ENCODE data around the gene NUPR1. TPM values are rescaled to one million over a fixed set of nuclear protein-coding genes. Genes with fewer than 3 reads are reported as not detected.

Gene NUPR1
- total RNA-seq, 1 donor from 2014 or later, result not detected

DNA sequence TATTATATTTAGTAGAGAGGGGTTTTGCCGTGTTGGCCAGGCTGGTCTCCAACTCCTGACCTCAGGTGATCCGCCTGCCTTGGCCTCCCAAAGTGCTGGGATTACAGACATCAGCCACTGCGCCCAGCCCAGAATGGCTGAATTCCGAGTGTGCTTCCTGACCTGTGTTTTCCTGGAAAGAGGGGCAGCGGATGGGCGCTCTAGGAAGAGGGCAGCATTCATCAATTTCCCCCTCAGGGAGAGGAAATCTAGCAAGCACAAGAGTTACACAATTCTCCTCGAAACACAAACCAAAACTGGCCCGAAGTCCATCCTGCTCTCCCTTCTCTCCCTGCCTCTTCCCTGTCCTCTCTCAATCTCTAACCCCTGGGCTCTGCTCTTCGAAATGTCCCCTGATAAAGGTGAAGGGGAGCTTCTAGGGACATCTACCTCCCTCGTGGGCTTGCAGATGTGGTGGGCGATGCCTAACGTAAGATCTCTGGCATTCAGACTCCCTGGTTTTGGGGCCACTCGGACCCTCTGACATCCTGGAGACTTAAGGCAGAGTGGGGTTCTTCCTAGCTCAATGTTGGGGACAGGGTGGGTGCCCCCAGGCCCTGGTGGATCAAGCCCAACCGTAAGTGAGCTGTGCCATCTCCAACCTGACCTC lies 33.2 kb downstream of the NUPR1 start:
- no peak overlapping the region for H3K27ac Mint-ChIP-seq (ENCODE audit: unreplicated experiment)
- no peaks in the 10 kb centered on the region for H3K9me3 Mint-ChIP-seq (ENCODE audit: unreplicated experiment)
- H3K4me3 Mint-ChIP-seq (ENCODE audit: unreplicated experiment), result no peak overlapping the region
- peaks cover 5% of the 10 kb centered on the region for H3K27me3 Mint-ChIP-seq (ENCODE audit: unreplicated experiment)
- TF ChIP-seq, protein P1, sequence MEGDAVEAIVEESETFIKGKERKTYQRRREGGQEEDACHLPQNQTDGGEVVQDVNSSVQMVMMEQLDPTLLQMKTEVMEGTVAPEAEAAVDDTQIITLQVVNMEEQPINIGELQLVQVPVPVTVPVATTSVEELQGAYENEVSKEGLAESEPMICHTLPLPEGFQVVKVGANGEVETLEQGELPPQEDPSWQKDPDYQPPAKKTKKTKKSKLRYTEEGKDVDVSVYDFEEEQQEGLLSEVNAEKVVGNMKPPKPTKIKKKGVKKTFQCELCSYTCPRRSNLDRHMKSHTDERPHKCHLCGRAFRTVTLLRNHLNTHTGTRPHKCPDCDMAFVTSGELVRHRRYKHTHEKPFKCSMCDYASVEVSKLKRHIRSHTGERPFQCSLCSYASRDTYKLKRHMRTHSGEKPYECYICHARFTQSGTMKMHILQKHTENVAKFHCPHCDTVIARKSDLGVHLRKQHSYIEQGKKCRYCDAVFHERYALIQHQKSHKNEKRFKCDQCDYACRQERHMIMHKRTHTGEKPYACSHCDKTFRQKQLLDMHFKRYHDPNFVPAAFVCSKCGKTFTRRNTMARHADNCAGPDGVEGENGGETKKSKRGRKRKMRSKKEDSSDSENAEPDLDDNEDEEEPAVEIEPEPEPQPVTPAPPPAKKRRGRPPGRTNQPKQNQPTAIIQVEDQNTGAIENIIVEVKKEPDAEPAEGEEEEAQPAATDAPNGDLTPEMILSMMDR (IDR thresholded peaks at IDR 0.05; ENCODE audit: partially characterized antibody, unreplicated experiment), result no peak
- no peaks in the 10 kb centered on the region for H3K4me1 Mint-ChIP-seq (ENCODE audit: low read depth, unreplicated experiment)
- H3K36me3 Mint-ChIP-seq (ENCODE audit: unreplicated experiment), result no peaks in the 10 kb centered on the region
- no peak for DNase-seq

DNA sequence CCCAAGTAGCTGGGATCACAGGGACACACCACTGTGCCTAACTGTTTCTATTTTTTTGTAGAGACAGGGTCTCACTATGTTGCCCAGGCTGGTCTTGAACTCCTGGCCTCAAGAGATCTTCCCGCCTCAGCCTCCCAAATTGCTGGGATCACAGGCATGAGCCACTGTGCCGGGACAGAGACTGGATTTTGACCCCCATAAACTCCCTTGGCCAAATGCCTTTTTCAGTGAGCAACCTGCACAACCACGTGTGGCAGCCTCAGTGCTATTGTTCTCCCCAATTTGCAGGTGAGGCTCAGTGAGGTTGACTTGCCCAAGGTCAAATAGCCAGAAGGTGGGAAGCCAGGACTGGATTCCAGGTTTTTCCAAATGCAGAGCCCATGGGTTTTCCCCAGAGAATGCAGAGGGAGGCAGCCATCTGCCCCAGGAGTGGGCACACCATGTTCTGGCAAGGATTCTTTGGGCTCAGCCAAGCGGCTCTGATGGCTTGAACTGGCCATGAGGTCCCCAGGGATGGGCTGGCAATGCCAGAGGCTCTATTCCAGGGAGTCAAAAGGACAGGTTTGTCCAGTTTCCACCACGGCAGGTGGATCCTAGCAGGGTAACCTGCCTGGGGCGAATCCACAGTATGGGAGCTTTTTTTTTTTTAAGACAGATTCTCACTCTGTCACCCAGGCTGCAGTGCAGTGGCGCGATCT lies 33.9 kb downstream of the NUPR1 start:
- no peaks in the 10 kb centered on the region for H3K9me3 Mint-ChIP-seq (ENCODE audit: unreplicated experiment)
- no peak overlapping the region for H3K27ac Mint-ChIP-seq (ENCODE audit: unreplicated experiment)
- H3K36me3 Mint-ChIP-seq (ENCODE audit: unreplicated experiment), result no peaks in the 10 kb centered on the region
- H3K4me1 Mint-ChIP-seq (ENCODE audit: low read depth, unreplicated experiment), result no peaks in the 10 kb centered on the region
- TF ChIP-seq, protein P1 (IDR thresholded peaks at IDR 0.05; ENCODE audit: partially characterized antibody, unreplicated experiment), result no peak
- H3K4me3 Mint-ChIP-seq (ENCODE audit: unreplicated experiment), result no peak overlapping the region
- DNase-seq, result no peak
- H3K27me3 Mint-ChIP-seq (ENCODE audit: unreplicated experiment), result peaks cover 3% of the 10 kb centered on the region

DNA sequence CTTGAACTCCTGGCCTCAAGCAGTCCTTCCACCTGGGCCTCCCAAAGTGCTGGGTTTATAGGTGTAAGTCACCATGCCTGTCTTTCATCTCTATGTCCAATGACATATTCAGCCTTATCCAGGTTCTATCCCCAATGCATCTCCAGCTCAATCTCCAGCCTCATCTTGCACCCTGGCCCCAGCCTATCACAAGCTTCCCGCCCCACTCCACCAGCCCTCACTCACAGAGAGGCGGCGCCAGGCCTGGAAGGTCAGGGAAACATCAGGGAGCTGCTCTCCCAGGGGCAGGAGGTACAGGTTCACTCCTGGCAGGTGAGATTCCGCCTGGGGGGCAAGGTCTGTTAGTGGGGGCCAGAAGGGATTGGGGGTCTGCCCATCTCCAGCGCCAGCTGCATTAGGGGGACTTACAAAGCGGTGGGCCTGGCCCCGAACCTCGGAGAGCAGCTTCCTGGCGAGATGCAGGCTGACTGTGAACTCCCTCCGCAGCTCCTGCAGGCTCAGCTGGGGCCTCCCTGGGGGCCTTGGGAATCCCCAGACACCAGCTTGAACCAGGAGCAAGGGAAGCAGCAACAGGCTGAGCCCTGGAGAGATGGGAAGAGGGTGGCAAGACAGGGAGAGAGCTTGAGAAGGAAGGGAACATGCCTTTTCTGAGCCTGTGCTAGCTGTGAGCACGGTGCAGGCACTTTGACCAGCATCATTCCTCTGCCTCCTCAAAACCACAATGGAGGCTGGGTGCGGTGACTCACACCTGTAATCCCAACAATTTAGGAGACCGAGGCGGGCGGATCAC lies 35.1 kb downstream of the NUPR1 start:
- H3K4me1 Mint-ChIP-seq (ENCODE audit: low read depth, unreplicated experiment), result no peaks in the 10 kb centered on the region
- H3K27ac Mint-ChIP-seq (ENCODE audit: unreplicated experiment), result no peak overlapping the region
- TF ChIP-seq, protein P1 (IDR thresholded peaks at IDR 0.05; ENCODE audit: partially characterized antibody, unreplicated experiment), result no peak
- no peak overlapping the region for H3K4me3 Mint-ChIP-seq (ENCODE audit: unreplicated experiment)
- H3K36me3 Mint-ChIP-seq (ENCODE audit: unreplicated experiment), result no peaks in the 10 kb centered on the region
- no peak for DNase-seq
- H3K9me3 Mint-ChIP-seq (ENCODE audit: unreplicated experiment), result peaks cover 2% of the 10 kb centered on the region
- H3K27me3 Mint-ChIP-seq (ENCODE audit: unreplicated experiment), result peaks cover 3% of the 10 kb centered on the region

DNA sequence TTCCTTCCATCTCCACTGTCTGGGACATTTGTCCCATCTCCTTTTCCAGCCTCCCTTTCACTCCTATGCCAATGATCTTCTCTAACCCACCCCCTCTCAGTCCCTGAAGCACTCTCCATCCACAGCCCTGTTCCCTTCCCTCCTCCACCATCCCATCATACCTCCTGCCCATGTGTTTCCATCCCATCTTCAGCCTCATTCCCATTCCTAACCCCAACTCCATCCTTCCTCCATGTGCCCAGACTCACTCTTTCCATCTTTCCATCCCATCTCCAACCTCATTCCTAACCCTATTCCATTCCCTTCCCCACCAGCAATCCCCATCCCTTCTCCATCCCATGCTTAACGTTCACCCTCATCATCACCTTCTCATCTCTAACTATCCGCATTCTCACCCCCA lies 36.5 kb downstream of the NUPR1 start:
- Mint-ChIP-seq H3K27ac (ENCODE audit: unreplicated experiment) (no peak overlapping the region), H3K36me3 (ENCODE audit: unreplicated experiment) (no peaks in the 10 kb centered on the region), H3K9me3 (ENCODE audit: unreplicated experiment) (peaks cover 2% of the 10 kb centered on the region), H3K4me3 (ENCODE audit: unreplicated experiment) (no peak overlapping the region), H3K27me3 (ENCODE audit: unreplicated experiment) (peaks cover 5% of the 10 kb centered on the region), H3K4me1 (ENCODE audit: low read depth, unreplicated experiment) (no peaks in the 10 kb centered on the region)
- TF ChIP-seq, protein P1 (IDR thresholded peaks at IDR 0.05; ENCODE audit: partially characterized antibody, unreplicated experiment), result no peak
- DNase-seq, result no peak

All from glutamatergic neuron (in vitro differentiated cells).